HepG2 (cell line): Measurements from ENCODE around the gene SP1. TPM values are rescaled to one million over a fixed set of nuclear protein-coding genes. Genes with fewer than 3 reads are reported as not detected.

Source experiments
- ATAC-seq: fragments of 200-7000 bp; cut with Tn5 transposase; 3 replicates; pipeline ENCODE4 v1.9.1; 2020; ENCODE audit warnings: mild to moderate bottlenecking, moderate library complexity
- BruUV-seq: library from RNA; stranded (reverse); fragments of 400-500 nt; replicated peaks from 2 replicates; lab custom pipeline; 2021; lab: Mats Ljungman, UMichigan
- CTCF ChIA-PET: fragments of 300-600 bp; formaldehyde crosslinking; extraction: SDS; loops from one replicate; lab custom pipeline; 2021; ENCODE audit warnings: low total read pairs, inconsistent platforms, low intra/inter-chr PET ratio; lab: Yijun Ruan, JAX
- POLR2A ChIA-PET: fragments of 350-600 bp; sonication (Branson Sonifier 250); formaldehyde crosslinking; loops from one replicate; lab custom pipeline; 2020; ENCODE audit warnings: antibody characterized with exemption, inconsistent platforms; lab: Yijun Ruan, JAX
- DNase-seq: peaks from one replicate; pipeline ENCODE4 v3.0.0-alpha.2; 2015; ENCODE audit warnings: low spot score
- FAIRE-seq: peaks from 3 replicates; lab custom pipeline; 2011; peaks lifted over from hg19 to GRCh38; lab: Jason Lieb, UNC
- H2AFZ ChIP-seq: one replicate; pipeline ENCODE4 v1.6.1; 2011; ENCODE audit warnings: low read length, inconsistent platforms
- H3K27ac ChIP-seq: fragments of 300-600 bp; 3 replicates; pipeline ENCODE4 v1.8.0; 2011; ENCODE audit warnings: mixed run types, mild to moderate bottlenecking, mixed read lengths, low read length, inconsistent platforms; ENCODE audit not compliant: insufficient read depth; ENCODE audit errors: extremely low read length
- H3K27me3 ChIP-seq, 2 experiments: fragments of 200-600 bp in 1 of 2; 2 replicates in 1 of 2; 3 replicates in 1 of 2; pipeline versions ENCODE4 v1.6.0 to v1.8.0; 2011; ENCODE audit warnings: low read length in 2 of 2, mild to moderate bottlenecking in 2 of 2, moderate library complexity in 2 of 2, inconsistent platforms in 1 of 2; ENCODE audit not compliant: insufficient read depth in 2 of 2, control insufficient read depth in 1 of 2
- H3K36me3 ChIP-seq, 2 experiments: fragments of 200-600 bp in 1 of 2; replicated peaks in 1 of 2; 2 replicates in 1 of 2; 3 replicates in 1 of 2; pipeline versions ENCODE4 v1.5.1 to v1.8.0; 2011; ENCODE audit warnings: low read length in 2 of 2, inconsistent platforms in 1 of 2; ENCODE audit not compliant: insufficient read depth in 2 of 2, control insufficient read depth in 1 of 2
- H3K4me1 ChIP-seq: 2 replicates; pipeline ENCODE4 v1.5.1; 2012; ENCODE audit warnings: low read length, inconsistent platforms; ENCODE audit not compliant: insufficient read depth
- H3K4me2 ChIP-seq: 2 replicates; pipeline ENCODE4 v1.6.0; 2011; ENCODE audit warnings: low read depth, low read length, inconsistent platforms
- H3K4me3 ChIP-seq, 3 experiments: fragments of 200-600 bp in 1 of 3; sonication (generic), shearing (Covaris generic) in 1 of 3; replicated peaks in 1 of 3; 2 replicates each; pipeline ENCODE4 v1.5.1; 2011 to 2016; ENCODE audit warnings: low read length in 3 of 3, inconsistent platforms in 2 of 3, low read depth in 2 of 3, mild to moderate bottlenecking in 2 of 3, control low read depth in 1 of 3, mixed read lengths in 1 of 3; ENCODE audit not compliant: insufficient read depth in 1 of 3
- H3K79me2 ChIP-seq: one replicate; pipeline ENCODE4 v1.6.1; 2011; ENCODE audit warnings: low read length, inconsistent platforms; ENCODE audit not compliant: insufficient read depth
- H3K9ac ChIP-seq: 2 replicates; pipeline ENCODE4 v1.6.0; 2011; ENCODE audit warnings: mild to moderate bottlenecking, low read depth, low read length, inconsistent platforms; ENCODE audit not compliant: insufficient read depth
- H3K9me3 ChIP-seq: 2 replicates; pipeline ENCODE4 v1.5.1; 2012; ENCODE audit warnings: mild to moderate bottlenecking, low read length
- H4K20me1 ChIP-seq: 2 replicates; pipeline ENCODE4 v1.6.0; 2011; ENCODE audit warnings: inconsistent platforms, mild to moderate bottlenecking, low read length, moderate library complexity; ENCODE audit not compliant: insufficient read depth
- YY1 ChIP-seq: IDR thresholded peaks from 2 replicates; pipeline ENCODE4 v1.6.1; 2011; ENCODE audit warnings: low read length, low read depth, moderate library complexity, mild to moderate bottlenecking; ENCODE audit not compliant: insufficient read depth, insufficient replicate concordance
- ZNF280B ChIP-seq: sonication (generic); formaldehyde crosslinking; IDR thresholded peaks from 2 replicates; pipeline ENCODE4 v1.5.0; 2020; ENCODE audit warnings: missing genetic modification reagents, mild to moderate bottlenecking, borderline replicate concordance
- ZNF800 ChIP-seq: sonication (generic); formaldehyde crosslinking; IDR thresholded peaks from 2 replicates; pipeline ENCODE4 v1.4.0; 2020; ENCODE audit warnings: missing genetic modification reagents
- WGBS: methylation state at CpG from one replicate; pipeline ENCODE4 v1.1.6; 2017; ENCODE audit warnings: low lambda C conversion rate; 5-methylcytosine and 5-hydroxymethylcytosine counted together
- in situ Hi-C: cut with HindIII; loops from 2 replicates; pipeline ENCODE4 v1.10.0; 2017; ENCODE audit warnings: low pct_unique_long_range_greater_than_20kb; ENCODE audit not compliant: extremely low pct_ligation_motif_present
- intact Hi-C: fragments of 100-400 bp; cut with micrococcal nuclease; formaldehyde crosslinking; loops from one replicate; pipeline ENCODE4 v1.10.0; 2022; ENCODE audit not compliant: unreplicated experiment
- polyA plus RNA-seq, 8 experiments: library from polyadenylated mRNA; depleted of rRNA in 3 of 8; stranded (reverse) in 7 of 8; unstranded in 1 of 8; fragments of >200 nt; fragmentation: Illumina TruSeq in 4 of 8; extraction: Trizol in 4 of 8; gene quantifications; 2 replicates each; pipeline versions ENCODE4 v1.2.1 to v1.2.3, GENCODE V29; 2011 to 2016; ENCODE audit warnings: low read depth in 4 of 8, missing spikeins in 1 of 8, mixed read lengths in 1 of 8; ENCODE audit not compliant: insufficient read depth in 1 of 8
- total RNA-seq, 5 experiments: library from RNA; depleted of rRNA; stranded (reverse); fragments of >200 nt; fragmentation: Illumina TruSeq; extraction: Trizol; gene quantifications; 2 replicates each; pipeline ENCODE4 v1.2.3, GENCODE V29; 2016; ENCODE audit warnings: low read depth in 1 of 5

Gene SP1
- total and polyA plus RNA-seq, 2 of the 13 experiments (the other 11 are each of a cell fraction or from before 2014, with no cell fraction given): 26.5 to 27.5 TPM

GRCh38 chr12:53334822-53335221 is 45.2 kb upstream of the SP1 start:
- ChIA-PET CTCF (no interaction called here), POLR2A (interaction anchor here (2.2 kb wide), 1 partner anchor 13 kb away, joined by 12 read pairs; the partner anchor contains the start of gene AAAS)
- WGBS: 25% methylated on average over 6 of the region's 8 CpGs
- no peaks in the 10 kb centered on the region for H3K36me3 ChIP-seq
- H3K9ac ChIP-seq: no peak overlapping the region
- intact Hi-C loops (no loop called here), in situ Hi-C loops (no loop called here)
- no peak overlapping the region for H3K27ac ChIP-seq
- H4K20me1 ChIP-seq: no peaks in the 10 kb centered on the region
- no peak for ATAC-seq
- no peak for TF ChIP-seq YY1
- TF ChIP-seq ZNF800 (CRISPR knock-in tag): no peak
- no peak for TF ChIP-seq ZNF280B (CRISPR knock-in tag)
- H3K27me3 ChIP-seq: peaks cover 14 to 74% of the 10 kb centered on the region in 2 experiments
- H3K4me3 ChIP-seq: no peak overlapping the region
- no peak for DNase-seq
- no peak overlapping the region for H2AFZ ChIP-seq
- no peak for FAIRE-seq
- H3K9me3 ChIP-seq: no peaks in the 10 kb centered on the region
- H3K4me2 ChIP-seq: no peak overlapping the region
- BruUV-seq: no TSS peak
- H3K79me2 ChIP-seq: no peaks in the 10 kb centered on the region
- H3K4me1 ChIP-seq: no peaks in the 10 kb centered on the region
